Measurements from ENCODE around the gene GALNT13.

DNA sequence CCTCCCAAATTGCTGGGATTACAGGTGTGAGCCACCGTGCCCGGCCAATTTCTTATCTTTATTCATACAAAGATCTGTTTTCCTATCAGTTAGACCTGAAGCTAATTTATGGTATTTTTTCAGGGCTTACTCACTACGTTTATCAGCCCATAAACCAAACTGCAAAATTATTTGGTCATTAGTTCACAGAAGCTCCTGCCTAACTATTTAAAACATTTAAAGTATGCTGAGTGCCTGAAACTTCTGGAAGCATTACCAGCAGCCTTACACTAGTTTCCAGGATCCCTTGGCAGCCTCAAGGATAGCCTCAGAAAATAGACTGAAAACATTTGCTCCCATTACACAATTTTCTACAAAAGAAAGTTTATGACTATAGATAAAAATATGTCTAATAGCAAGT lies 68.8 kb downstream of the GALNT13 start:
- TF ChIP-seq, protein P1, sequence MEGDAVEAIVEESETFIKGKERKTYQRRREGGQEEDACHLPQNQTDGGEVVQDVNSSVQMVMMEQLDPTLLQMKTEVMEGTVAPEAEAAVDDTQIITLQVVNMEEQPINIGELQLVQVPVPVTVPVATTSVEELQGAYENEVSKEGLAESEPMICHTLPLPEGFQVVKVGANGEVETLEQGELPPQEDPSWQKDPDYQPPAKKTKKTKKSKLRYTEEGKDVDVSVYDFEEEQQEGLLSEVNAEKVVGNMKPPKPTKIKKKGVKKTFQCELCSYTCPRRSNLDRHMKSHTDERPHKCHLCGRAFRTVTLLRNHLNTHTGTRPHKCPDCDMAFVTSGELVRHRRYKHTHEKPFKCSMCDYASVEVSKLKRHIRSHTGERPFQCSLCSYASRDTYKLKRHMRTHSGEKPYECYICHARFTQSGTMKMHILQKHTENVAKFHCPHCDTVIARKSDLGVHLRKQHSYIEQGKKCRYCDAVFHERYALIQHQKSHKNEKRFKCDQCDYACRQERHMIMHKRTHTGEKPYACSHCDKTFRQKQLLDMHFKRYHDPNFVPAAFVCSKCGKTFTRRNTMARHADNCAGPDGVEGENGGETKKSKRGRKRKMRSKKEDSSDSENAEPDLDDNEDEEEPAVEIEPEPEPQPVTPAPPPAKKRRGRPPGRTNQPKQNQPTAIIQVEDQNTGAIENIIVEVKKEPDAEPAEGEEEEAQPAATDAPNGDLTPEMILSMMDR (IDR thresholded peaks at IDR 0.05; ENCODE audit: low read length) = no peak
- TF ChIP-seq EZH2 (optimal IDR thresholded peaks at IDR 0.05; ENCODE audit: low read depth, low read length) = no peak

Measured in MM.1S (cell line).